ENCODE measurements around the gene SPATA12. TPM values are rescaled to one million over a fixed set of nuclear protein-coding genes. Genes with fewer than 3 reads are reported as not detected.

Gene SPATA12
- total and polyA plus RNA-seq, 2 of the 8 experiments (the other 6 are each of a cell fraction or from before 2014, with no cell fraction given): 0.19 to 0.97 TPM

- H4K8ac ChIP-seq (ENCODE audit: extremely low read depth, insufficient read depth, low read length): no peak overlapping the region
- H2BK5ac ChIP-seq (ENCODE audit: low read depth, low read length): no peak overlapping the region
- no peak overlapping the region for H2AK5ac ChIP-seq (ENCODE audit: low read depth, low read length)
- POLR2A ChIA-PET (ENCODE audit: partially characterized antibody): no interaction called here
- no peak overlapping the region for H3K14ac ChIP-seq (ENCODE audit: insufficient read length)
- H2BK20ac ChIP-seq (ENCODE audit: low read length): no peak overlapping the region
- H4K5ac ChIP-seq (ENCODE audit: insufficient read length, low read depth, low read length): no peak overlapping the region
- H3K9me3 ChIP-seq (ENCODE audit: insufficient read depth in 2 of 2, low read depth in 1 of 2, low read length in 1 of 2): no peaks in the 10 kb centered on the region
- H3K18ac ChIP-seq (ENCODE audit: extremely low read depth, low read length): no peak overlapping the region
- no peak overlapping the region for H2BK15ac ChIP-seq (ENCODE audit: low read length)
- H3K27ac ChIP-seq (ENCODE audit: low read depth, low read length): no peak overlapping the region
- no peak overlapping the region for H2BK12ac ChIP-seq (ENCODE audit: low read depth, low read length)
- DNase-seq (ENCODE audit: low read depth in 1 of 2, low spot score in 2 of 2) (no peak), FAIRE-seq (no peak)
- H4K20me1 ChIP-seq (replicated peaks in 1 of 2; ENCODE audit: control insufficient read depth in 1 of 2, insufficient read depth in 2 of 2, low read length in 2 of 2): no peaks in the 10 kb centered on the region
- no peaks in the 10 kb centered on the region for H3K79me1 ChIP-seq (ENCODE audit: low read depth, low read length)
- no peak overlapping the region for H3K4ac ChIP-seq (replicated peaks; ENCODE audit: insufficient read length, low read depth, low read length)
- no peaks in the 10 kb centered on the region for H3K79me2 ChIP-seq (ENCODE audit: control insufficient read depth in 1 of 2, insufficient read depth in 2 of 2, low read length in 2 of 2)
- no peaks in the 10 kb centered on the region for H3K36me3 ChIP-seq (ENCODE audit: control insufficient read depth in 2 of 4, insufficient read depth in 4 of 4, low read length in 3 of 4)
- no peak overlapping the region for H4K91ac ChIP-seq (replicated peaks; ENCODE audit: insufficient read length, low read length)
- H2AFZ ChIP-seq (ENCODE audit: low read length): no peak overlapping the region
- no peak overlapping the region for H3K23ac ChIP-seq (ENCODE audit: insufficient read length)
- no peaks in the 10 kb centered on the region; the same call in 1 of the 2 replicates for H3K23me2 ChIP-seq (ENCODE audit: low read depth, low read length)
- H3K27me3 ChIP-seq (replicated peaks in 1 of 4; ENCODE audit: control insufficient read depth in 3 of 4, extremely low read depth in 1 of 4, insufficient read depth in 3 of 4, low read length in 3 of 4): no peaks in the 10 kb centered on the region
- H2BK120ac ChIP-seq (replicated peaks; ENCODE audit: low read depth, low read length): no peak overlapping the region
- CTCF ChIA-PET (ENCODE audit: partially characterized antibody): interaction anchor here (1.0 to 3.1 kb wide), 5 partner anchors 10 to 98 kb away, joined by 3 to 16 read pairs (median 7); no protein-coding TSS in a partner anchor
- H3K9ac ChIP-seq (replicated peaks in 1 of 4; ENCODE audit: extremely low read depth in 1 of 4, low read depth in 3 of 4, low read length in 3 of 4): no peak overlapping the region
- H3K4me1 ChIP-seq (replicated peaks in 1 of 4; ENCODE audit: control insufficient read depth in 3 of 4, insufficient read depth in 4 of 4, low read length in 3 of 4): no peaks in the 10 kb centered on the region; a peak in 2 of 7 replicates
- H3K4me2 ChIP-seq (ENCODE audit: insufficient read depth in 1 of 2, low read depth in 2 of 2, low read length in 2 of 2): no peak overlapping the region
- no peak overlapping the region for H3K56ac ChIP-seq (replicated peaks; ENCODE audit: insufficient read length, low read depth, low read length)
- no peak overlapping the region for H3K4me3 ChIP-seq (ENCODE audit: extremely low read depth in 1 of 4, insufficient read depth in 2 of 4, low read depth in 3 of 4, low read length in 4 of 4)
- TF ChIP-seq POLR2AphosphoS5 (IDR thresholded peaks at IDR 0.05; ENCODE audit: low read depth, low read length): no peak
- no peak for TF ChIP-seq CTCF (IDR thresholded peaks at IDR 0.05; ENCODE audit: control extremely low read depth in 1 of 3, insufficient read depth in 1 of 3, low read depth in 1 of 3, low read length in 3 of 3)
- TF ChIP-seq RXRA (IDR thresholded peaks at IDR 0.05; ENCODE audit: insufficient read depth, low read depth, low read length): no peak
- no peak for TF ChIP-seq BCL11A (IDR thresholded peaks at IDR 0.05; ENCODE audit: low read depth in 2 of 2, low read length in 2 of 2)
- TF ChIP-seq USF2 (IDR thresholded peaks at IDR 0.05; ENCODE audit: low read length): no peak
- no peak for TF ChIP-seq TBP (IDR thresholded peaks at IDR 0.05; ENCODE audit: low read depth, low read length)
- no peak for TF ChIP-seq HDAC6 (IDR thresholded peaks at IDR 0.05; ENCODE audit: low read depth, low read length)
- TF ChIP-seq SP4 (IDR thresholded peaks at IDR 0.05; ENCODE audit: low read length): no peak
- TF ChIP-seq GABPA (IDR thresholded peaks at IDR 0.05; ENCODE audit: borderline replicate concordance, insufficient read depth, low read length): no peak
These were observed 25.7 kb downstream of the SPATA12 start for GRCh38 chr3:57086201-57086600.
